GM19035 (cell line): Measurements from ENCODE around the gene ZBED1.
A peak's percentile ranks its signal among the peaks of the same experiment; 100 is the strongest.
"Not testable (repeated sequence)": the region's sequence is repeated elsewhere in the genome, so short reads cannot be mapped to it uniquely, and the experiment has no call there.

Experiments used
- ATAC-seq: cut with Tn5 transposase; IDR thresholded peaks from one replicate; pipeline ENCODE4 v1.9.1; 2021; ENCODE audit not compliant: unreplicated experiment

Gene ZBED1

DNA sequence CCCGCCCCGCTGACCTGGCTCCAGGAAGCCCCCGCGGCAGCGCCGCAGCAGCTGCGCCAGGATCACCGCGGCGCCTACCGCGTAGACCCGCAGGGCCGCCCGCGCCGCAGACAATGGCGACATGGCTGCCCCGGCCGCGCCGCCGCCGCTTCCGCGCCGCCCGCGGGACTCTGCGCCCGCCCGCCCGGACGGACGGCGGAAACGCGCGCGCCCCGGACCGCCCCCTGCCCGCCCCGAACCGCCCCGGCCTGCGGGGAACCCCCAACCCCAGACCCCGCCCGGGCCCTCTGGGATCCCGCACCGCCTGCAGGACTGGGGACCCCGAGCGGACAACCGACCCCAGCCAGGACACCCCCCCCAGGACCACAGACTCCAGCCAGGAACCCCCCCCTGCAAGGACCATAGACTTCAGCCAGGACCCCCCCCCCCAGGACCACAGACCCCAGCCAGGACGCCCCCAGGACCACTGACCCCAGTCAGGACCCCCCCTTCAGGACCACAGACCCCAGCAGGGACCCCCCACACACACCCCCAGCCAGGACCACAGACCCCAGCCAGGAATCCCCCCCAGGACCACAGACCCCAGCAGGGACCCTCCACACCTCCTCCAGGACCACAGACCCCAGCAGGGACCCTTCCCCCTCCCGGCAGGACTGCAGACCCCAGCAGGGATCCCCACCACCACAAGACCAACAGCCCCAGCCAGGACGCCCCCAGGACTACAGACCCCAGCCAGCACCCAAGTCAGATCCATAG, at the start of gene ZBED1, which contains the start of gene DHRSX:
Gene ZBED1 (minus strand): TSS at position 174 of the 756 bp plus-strand sequence. CDS start 10,257 bp downstream, outside the sequence.
Gene DHRSX (minus strand): TSS at position 174 of the 756 bp plus-strand sequence. CDS start 51 bp downstream, at position 123.
- ATAC-seq = peak; percentile 70

DNA sequence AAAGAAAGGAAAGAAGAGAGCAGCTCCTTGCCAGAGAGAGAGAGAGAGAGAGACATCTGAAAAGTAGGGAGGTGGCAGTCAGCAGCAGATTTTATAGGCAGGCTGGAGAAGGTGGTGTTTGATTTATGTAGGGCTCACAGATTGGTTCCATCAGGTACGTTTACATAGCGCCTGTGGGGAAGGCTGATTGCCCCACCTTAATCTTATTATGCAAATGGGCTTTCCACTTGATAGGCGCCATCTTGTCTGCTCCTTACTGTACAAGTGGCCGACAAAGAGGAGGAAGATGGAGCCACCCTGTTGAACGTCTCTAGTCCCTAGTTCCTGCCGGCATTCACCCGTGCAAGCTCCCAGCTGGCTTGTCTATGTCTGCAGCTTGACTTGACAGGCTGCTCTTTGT, 49.1 kb upstream of the ZBED1 start:
- ATAC-seq = no peak

DNA sequence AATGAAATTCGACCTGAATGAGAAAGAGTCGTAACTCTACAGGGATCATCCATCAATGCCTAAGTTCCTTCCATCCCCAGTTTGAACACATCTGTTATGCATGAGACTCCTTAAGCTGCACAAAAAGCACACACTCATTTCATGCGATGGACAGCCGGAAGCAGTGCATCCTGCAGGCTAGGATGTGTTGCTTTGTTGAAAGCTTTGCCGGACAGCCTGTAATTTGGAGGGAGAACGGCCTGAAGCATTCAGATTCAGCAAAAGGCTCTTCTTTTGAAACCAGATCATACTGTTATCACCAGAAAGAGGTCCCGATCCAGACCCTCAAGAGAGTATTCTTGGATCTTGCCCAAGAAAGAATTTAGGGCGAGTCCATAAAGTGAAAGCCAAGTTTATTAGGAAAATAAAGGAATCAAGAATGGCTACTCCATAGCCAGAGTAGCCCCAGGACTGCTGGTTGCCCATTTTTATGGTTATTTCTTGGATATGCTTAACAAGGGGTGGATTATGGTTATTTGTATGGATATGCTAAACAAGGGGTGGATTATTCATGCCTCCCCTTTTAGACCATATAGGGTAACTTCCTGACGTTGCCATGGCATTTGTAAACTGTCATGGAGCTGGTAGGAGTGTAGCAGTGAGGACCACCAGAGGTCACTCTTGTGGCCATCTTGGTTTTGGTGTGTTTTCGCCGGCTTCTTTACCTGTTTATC, 48.1 kb upstream of the ZBED1 start:
- ATAC-seq = no peak

DNA sequence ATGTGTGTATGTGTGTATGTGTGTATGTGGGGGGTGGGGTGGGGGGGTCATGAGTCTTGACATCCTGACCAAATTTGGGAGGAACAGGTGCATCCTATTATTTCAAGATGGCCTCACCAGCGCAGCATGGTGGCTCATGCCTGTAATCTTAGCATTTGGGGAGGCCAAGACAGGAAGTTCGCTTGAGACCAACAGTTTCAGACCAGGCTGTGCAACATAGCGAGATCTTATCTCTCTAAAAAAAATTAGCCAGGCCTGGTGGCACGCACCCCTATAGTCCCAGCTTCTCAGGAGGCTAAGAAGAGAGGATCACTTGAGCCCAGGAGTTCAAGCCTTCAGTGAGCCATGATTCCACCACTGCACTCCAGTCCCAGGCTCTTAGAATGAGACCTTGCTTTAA, 47.0 kb upstream of the ZBED1 start:
- ATAC-seq = no peak

DNA sequence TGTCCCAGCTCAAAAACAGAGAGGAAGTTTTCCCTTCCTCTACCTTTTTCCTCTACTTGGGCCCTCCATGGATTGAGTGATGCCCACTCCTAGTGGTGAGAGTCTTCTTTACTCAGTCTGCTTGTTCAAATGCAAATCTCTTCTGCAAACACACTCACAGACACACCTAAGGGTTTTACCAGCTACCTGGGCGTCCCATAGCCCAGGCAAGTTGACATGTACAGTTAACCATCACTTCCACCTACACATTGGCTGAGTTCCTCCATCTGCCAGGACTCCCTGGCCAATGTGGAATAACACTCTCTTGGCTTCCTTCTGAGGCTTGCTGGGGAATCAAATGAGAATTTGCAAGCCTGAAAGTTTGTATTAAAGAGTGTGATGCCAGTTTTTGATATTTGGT, 45.7 kb upstream of the ZBED1 start:
- ATAC-seq = no peak

DNA sequence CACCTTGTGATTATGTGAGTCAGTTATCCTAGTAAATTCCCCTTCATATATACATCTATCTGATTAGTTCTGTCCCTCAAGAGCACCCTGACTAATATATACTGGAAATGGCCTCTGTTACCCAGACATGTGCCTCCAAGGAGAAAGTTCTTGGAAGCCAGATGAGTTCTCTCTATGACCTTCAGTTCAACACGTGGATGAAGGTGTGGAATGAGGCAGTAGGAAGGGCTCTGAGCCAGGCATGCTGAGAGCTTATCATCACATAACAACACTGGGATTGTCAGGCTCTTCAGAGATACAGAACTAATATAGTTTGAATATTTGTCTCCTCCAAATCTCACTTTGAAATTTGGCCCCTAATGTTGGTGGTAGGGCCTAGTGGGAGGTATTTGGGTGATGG, 44.4 kb upstream of the ZBED1 start:
- no peak for ATAC-seq

DNA sequence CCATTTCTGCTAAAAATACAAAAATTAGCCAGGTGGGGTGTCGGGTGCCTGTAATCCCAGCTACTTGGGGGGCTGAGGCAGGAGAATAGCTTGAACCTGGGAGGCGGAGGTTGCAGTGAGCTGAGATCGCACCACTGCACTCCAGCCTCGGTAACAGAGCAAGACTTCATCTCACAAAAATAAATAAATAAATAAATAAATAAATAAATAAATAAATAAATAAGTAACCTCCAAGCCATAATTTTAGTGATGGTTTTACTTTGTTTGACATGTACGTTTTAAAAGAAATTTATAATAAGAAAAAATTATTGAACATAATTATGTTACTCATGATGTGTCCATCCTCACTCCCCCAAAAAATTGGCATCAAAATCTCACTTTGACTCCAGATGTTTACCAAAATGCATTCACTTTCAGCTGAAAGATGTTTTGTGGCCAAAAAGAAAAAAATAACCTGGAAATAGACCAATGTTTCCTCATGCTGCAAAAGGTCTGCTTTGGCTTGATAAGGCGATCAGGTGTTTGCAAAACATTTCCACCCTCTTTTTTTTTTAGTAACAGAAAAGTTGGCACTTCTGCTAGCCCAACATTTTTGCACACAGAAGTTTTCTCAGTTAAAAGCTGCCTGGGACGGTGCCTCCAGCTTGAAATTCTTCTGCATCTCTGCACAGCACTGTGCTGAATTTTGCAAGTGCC, 42.2 kb upstream of the ZBED1 start:
- ATAC-seq = no peak

DNA sequence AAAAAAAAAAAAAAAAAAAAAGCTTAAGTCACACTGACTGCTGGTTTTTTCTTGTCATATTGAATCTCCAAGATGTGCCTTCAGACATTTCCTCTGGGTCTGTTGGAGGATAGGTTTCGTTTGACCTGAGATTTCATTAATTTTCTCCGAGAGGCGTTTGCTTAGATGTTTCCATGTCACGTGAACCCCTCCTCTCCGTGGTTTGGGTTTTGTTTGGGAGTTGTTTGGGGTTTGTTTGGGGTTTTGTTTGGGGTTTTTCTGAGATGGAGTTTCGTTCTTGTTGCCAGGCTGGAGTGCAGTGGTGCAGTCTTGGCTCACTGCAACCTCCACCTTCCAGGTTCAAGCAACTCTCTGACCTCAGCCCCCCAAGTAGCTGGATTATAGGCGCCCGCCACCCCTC, 40.8 kb upstream of the ZBED1 start:
- ATAC-seq = no peak

DNA sequence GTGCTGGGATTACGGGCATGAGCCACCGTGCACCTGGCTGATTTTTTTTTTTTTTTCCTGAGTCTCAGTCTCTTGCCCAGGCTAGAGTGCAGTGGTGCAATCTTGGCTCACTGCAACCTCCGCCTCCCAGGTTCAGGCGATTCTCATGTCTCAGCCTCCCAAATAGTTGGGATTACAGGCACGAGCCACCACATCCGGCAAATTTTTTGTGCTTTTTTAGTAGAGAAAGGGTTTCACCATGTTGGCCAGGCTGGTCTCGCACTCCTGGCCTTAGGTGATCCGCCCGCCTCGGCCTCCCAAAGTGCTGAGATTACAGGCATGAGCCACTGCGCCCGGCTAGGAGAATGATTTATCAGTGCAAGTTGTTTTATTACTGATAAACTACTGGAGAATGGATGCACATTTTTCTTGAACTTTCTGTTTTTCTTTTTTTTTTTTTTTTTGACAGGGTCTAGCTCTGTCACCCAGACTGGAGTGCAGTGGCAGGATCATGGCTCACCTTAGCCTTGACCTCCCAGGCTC, 39.7 kb upstream of the ZBED1 start:
- ATAC-seq = no peak

DNA sequence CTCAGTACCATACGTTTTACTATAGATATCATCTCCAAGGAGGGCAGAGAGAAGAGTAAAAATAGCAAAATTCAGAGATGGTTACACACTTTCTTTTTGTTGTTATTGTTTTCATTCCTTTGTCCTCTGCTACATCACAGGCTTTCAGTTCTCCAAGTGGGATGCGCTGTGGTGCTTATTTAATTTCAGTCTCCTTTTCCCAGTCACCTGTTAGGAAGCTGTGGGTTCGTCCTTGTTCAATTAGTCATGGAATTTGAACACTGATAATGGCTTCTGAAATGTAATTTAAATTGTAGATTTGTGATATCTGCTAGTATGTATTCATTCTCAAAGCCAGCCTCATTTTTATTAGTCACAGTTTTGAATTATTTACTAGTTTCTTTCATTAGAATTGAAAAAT, 38.8 kb upstream of the ZBED1 start:
- ATAC-seq = no peak

DNA sequence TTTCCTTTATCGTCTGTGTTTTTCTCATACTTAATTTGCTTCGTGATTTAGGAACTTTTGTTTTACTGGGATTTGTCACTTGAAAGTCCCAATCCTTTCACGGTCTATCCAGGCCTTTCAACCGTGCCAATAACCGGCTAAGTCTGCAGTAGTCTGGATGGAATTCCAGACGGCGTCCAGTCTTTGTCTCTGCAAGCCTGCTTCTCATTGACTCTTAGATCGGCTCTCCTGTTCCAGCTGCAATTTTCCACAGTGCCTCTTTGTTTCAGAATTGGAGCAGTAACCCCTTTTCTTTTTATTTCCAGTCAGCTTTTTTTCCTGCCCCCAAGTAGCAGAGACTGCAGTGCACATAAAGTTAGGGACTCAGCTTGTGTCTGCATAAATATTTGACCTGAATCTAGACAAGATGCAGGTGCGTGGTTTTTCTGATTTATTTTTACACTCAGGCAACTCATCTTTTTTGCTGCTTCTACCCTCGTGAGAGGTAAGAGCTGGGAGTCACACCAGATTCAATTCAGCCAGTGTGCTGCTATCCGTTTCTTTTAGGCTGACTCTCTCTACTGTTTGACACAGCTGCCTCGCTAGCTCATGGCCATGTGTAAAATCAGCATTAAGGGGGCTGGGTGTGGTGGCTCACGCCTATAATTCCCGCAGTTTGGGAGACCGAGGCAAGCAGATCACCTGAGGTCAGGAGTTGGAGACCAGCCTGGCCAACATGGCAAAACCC, 37.4 kb upstream of the ZBED1 start:
- no peak for ATAC-seq

DNA sequence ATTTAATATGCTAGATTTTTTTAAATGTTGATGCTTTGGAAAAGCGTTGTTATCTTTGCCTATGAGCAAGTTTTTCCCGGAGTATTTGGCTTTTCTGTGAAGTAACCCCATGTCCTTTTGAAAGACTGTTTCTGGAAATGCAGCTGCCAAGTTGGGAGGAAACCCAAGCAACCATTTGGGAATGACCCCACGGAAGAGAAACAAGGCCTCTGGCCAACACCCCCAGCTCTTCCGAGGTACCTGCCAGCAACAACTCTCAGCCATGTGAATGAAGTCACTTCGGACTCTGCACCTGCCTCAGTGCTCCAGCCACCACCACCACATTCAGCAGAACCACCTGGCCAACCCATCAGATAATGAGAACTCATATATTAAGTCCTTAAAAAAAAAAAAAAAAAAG, 36.2 kb upstream of the ZBED1 start:
- no peak for ATAC-seq

DNA sequence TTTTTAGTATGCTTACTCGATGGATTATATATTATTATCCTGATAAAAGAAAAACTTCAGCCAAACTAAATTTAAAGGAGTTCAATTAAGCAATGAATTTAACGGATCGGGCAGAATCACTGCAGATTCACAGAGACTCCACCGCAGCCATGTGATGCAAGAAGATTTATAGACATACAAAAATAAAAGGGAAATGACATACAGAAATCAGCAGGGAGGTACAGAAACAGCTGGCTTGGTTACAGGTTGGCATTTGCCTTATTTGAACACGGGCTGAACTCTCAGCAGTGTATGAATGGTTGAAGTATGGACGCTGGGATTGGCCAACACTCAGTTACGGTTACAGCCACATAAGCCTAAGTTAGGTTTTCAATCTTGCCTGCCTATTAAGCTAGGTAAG, 35.4 kb upstream of the ZBED1 start:
- ATAC-seq = no peak

DNA sequence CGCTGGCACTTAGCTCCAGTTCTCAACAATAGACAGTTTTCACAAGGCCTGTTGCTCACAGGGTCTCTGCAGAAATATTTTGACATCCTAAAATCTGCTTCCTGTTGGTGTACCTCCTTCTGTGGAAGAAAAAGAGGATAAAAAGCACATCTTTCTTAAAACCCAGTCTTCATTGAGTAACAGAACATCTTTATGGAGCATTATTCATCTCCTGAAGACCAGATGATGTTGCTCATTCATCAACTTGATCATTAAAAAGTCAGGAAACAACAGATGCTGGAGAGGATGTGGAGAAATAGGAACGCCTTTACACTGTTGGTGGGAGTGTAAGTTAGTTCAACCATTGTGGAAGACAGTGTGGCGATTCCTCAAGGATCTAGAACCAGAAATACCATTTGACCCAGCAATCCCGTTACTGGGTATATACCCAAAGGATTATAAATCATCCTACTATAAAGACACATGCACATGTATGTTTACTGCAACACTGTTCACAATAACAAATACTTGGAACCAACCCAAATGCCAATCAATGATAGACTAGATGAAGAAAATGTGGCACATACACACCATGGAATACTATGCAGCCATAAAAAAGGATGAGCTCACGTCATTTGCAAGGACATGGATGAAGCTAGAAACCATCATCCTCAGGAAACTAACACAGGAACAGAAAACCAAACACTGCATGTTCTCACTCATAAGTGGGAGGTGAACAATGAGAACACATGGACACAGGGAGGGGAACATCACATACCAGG, 33.7 kb upstream of the ZBED1 start:
- ATAC-seq = not testable (repeated sequence)

DNA sequence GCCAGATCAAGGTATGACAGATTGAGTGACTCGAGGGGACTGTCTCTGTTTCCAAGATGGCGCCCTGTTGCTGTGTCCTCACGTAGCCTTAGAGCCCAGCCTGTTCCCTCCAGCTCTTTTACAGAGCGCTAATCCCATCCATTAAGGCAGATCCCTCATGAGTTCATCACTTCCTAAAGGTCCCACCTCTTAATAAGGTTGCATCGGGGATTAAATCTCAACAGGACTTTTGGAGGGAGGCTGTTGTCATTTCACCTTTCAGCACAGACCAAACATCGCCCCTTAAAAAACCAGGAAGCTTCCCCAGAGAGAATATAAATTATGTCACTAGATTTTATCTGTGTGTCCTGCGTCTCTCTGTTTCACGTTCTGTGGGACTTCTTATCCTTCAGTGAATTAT, 32.6 kb upstream of the ZBED1 start:
- no peak for ATAC-seq

DNA sequence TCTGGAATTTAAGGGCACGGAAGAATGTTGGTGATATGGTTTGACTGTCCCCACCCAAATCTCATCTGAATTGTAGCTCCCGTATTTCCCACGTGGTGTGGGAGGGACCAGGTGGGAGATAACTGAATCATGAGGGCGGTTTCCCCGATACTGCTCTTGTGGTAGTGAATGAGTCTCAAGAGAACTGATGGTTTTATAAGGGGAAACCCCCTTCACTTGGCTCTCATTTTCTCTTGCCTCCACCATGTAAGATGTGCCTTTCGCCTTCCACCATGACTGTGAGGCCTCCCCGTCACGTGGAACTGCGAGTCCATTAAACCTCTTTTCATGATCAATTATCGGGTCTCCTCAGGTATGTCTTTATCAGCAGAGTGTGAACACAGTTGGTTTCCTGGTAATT, 25.6 kb upstream of the ZBED1 start:
- no peak for ATAC-seq

DNA sequence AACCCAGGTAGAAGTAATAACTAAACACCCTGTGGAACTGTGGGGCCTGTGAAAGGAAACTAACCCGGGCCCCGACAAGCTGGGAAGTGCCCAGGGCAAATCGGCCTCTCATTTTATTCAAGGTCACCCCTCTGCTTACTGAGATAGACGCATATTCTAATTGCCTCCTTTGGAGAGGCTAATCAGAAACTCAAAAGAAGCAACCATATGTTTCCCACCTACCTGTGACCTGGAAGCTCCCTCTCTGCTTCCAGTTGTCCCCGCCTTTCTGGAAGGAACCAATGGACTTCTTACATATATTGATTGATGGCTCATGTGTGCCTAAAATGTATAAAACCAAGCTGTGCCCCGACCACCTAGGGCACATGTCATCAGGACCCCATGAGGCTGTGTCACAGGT, 23.1 kb upstream of the ZBED1 start:
- no peak for ATAC-seq

DNA sequence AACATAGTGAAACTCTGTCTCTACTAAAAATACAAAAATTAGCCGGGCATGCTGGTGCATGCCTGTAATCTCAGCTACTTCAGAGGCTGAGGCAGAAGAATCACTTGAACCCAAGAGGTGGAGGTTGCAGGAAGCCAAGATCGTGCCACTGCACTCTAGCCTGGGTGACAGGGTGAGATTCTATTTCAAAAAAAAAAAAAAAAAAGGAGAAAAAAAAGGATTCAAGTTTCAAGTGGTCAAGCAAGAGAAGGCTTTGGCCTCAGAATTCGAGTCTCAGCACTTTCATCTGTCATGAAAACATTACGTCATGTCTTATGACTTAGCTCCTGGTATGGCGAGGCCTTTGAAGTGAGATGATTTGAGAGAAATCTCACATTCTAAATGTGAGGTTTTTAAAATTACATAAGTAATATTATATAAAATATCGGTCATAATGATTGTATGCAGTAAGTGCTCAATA, 21.2 kb upstream of the ZBED1 start:
- peak; percentile 51 for ATAC-seq

DNA sequence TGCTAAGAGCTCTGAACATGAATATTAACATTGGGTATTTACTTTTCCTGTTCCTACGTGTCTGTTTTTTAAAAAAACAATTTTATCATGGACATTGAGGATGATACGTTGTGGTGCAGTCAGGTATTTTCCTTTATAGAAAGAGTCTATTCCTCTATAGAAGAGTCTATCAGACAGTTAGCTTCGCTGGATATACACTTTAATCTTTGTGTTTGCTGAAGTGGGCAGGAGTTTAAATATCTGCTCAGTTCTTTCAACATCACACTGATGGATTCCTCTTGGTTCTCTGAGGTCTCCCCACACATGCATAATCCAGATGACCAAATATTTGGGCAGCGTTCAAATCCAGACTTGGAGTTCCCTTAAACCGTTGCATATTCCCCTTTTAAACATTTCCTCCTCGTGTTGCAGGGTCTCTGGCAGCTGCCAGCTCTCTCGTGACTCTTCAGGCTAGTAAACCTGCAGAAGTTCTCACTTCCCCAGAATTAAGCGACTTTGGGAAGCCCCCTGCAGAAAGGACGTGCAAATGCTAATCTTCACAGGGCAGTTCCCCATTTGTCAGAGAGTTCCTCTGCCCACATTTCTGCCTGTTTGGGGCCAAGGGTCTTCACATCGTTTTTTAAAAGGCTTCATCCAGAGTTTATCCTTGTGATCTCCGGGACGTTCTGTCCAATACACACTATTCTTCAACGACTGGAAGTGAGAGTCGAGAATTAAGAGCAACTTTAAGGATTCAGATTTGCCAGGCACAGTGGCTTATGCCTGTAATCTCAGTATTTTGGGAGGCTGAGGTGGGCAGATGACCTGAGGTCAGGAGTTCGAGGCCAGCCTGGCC, 20.5 kb upstream of the ZBED1 start:
- ATAC-seq = peak; percentile 68
